ENCODE data around the gene FANCC.
"Not testable (repeated sequence)": the region's sequence is repeated elsewhere in the genome, so short reads cannot be mapped to it uniquely, and the experiment has no call there.

FANCC gene

DNA sequence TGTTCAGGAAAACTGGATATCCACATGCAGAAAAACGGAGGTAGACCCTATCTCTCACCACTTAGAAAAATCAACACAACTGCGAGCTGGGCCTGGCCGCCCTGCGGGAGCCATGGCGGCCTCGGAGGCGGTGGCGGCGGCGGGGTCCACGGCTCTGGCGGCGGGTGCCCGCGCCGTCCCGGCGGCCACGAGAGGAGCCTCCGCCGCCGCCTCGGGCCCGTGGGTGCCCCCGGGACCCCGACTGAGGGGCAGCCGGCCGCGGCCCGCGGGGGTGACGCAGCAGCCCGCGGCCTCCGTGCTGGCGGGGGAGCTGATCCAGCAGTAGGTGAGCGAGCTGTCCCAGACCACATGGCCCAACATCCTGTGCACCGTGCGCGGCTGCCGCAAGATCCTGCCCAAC, 25.3 kb downstream of the FANCC start:
- Histone ChIP-seq H2AFZ (ENCODE audit: low read depth, low read length) (no peak overlapping the region), H3K36me3 (ENCODE audit: insufficient read depth, low read length) (no peaks in the 10 kb centered on the region), H3K9me3 (ENCODE audit: low read length) (peaks cover 10% of the 10 kb centered on the region), H3K4me1 (ENCODE audit: insufficient read depth, low read length) (peaks cover 2% of the 10 kb centered on the region), H3K27me3 (ENCODE audit: insufficient read depth, low read length) (no peaks in the 10 kb centered on the region), H3K4me3 (ENCODE audit: low read length) (no peak overlapping the region)

DNA sequence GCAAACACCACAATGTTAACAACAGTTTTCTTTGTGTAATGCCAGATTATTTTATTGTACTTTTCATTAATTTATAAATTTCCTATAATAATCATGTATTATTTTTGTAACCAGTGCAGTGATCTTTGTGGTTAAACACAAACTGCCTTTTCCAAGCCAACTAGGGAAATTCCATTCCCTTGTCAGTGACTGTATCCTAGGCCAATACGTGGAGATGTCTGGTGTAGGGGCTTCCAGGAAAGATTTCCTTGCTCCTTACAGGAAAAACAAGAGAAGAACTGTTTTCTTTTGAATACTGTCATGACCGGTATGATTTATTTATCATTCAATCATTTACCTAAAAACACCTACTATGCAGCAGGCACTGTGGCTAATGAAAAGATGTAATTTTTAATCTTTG, 31.4 kb downstream of the FANCC start:
- H3K4me1 ChIP-seq (ENCODE audit: insufficient read depth, low read length), result no peaks in the 10 kb centered on the region
- H3K36me3 ChIP-seq (ENCODE audit: insufficient read depth, low read length), result no peaks in the 10 kb centered on the region
- no peak overlapping the region for H3K4me3 ChIP-seq (ENCODE audit: low read length)
- H3K27me3 ChIP-seq (ENCODE audit: insufficient read depth, low read length), result no peaks in the 10 kb centered on the region
- no peak overlapping the region for H2AFZ ChIP-seq (ENCODE audit: low read depth, low read length)
- H3K9me3 ChIP-seq (ENCODE audit: low read length), result peaks cover 5% of the 10 kb centered on the region

DNA sequence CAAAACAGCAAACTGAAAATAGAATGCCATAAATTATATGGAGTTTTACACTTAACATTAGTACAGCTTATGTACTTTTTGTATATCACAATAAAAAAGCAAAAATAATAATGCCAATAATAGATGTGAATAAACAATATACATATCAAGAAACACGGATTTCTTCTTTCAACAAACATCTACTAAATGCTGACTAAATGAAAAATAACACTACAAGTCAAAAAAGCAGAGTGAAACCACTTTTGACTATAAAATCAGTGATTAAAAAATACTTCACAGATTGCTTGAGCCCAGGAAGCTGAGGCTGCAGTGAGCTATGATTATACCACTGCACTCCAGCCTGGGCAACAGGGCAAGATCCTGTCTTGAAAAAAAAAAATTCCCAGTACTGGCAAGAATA, 32.2 kb downstream of the FANCC start:
- no peak overlapping the region for H3K4me3 ChIP-seq (ENCODE audit: low read length)
- H3K36me3 ChIP-seq (ENCODE audit: insufficient read depth, low read length), result no peaks in the 10 kb centered on the region
- no peak overlapping the region for H2AFZ ChIP-seq (ENCODE audit: low read depth, low read length)
- no peaks in the 10 kb centered on the region for H3K4me1 ChIP-seq (ENCODE audit: insufficient read depth, low read length)
- no peaks in the 10 kb centered on the region for H3K27me3 ChIP-seq (ENCODE audit: insufficient read depth, low read length)
- peaks cover 5% of the 10 kb centered on the region for H3K9me3 ChIP-seq (ENCODE audit: low read length)

DNA sequence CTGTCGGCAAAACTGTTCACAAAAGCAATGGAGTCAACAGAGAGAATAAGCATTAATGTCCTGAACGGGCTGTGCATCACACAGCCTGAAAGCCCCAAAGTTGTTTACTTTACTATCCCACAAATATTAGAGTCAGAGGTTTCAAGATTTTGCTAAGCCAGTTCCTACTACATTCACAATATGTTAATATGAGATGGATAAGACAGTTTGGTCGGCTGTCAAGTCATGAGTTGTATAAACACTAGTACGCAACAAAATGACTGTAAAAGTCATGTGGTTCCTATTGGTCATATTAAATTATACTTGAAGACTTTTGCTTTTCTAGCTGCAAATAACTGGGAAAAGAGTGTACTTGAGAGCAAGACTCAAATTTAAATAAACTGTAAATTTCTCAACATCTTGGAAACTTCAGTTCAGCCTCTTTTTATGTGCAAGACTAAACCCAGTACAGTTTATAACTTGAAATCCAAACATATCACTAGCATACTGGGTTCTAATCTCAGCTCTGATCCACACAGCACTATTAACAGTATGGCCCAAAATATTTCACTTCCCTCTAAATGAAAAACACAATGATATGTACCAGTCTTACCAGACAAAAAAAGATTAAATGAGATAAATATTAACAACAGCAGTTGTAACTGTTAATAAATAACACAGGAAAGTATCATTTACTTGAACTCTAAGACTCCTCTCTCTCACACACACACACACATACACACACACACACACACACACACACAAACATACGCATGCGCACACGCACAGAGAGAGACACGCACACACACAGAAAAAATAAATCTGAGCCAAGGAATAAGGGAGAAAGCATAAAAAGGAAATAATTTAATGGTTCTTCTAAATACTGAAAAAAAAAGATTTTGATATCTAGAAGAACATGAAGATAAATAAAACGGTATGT, 33.1 kb downstream of the FANCC start:
- Histone ChIP-seq H2AFZ (ENCODE audit: low read depth, low read length) (no peak overlapping the region), H3K4me1 (ENCODE audit: insufficient read depth, low read length) (no peaks in the 10 kb centered on the region), H3K27me3 (ENCODE audit: insufficient read depth, low read length) (no peaks in the 10 kb centered on the region), H3K9me3 (ENCODE audit: low read length) (peaks cover 2% of the 10 kb centered on the region), H3K36me3 (ENCODE audit: insufficient read depth, low read length) (no peaks in the 10 kb centered on the region), H3K4me3 (ENCODE audit: low read length) (no peak overlapping the region)

DNA sequence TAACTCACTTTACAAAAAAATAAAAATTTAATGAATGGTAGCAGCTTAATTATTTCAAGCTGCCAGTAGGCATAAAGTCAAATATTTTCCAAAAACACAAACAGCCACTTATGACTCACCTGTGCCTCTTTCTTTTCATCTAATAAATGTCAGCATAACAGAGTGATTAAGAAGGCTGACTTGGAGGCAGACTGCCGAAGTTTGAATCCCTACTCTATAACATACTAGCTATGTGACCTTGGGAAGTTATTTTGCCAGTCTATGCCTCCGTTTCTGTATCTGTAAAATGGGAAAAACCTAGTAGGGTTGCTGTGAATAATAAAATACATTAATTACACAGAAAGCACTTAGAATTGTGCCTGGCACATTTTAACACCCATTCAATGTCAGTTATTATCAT, 33.8 kb downstream of the FANCC start:
- H3K4me3 ChIP-seq (ENCODE audit: low read length), result no peak overlapping the region
- H2AFZ ChIP-seq (ENCODE audit: low read depth, low read length), result no peak overlapping the region
- H3K9me3 ChIP-seq (ENCODE audit: low read length), result peaks cover 2% of the 10 kb centered on the region
- H3K27me3 ChIP-seq (ENCODE audit: insufficient read depth, low read length), result no peaks in the 10 kb centered on the region
- H3K36me3 ChIP-seq (ENCODE audit: insufficient read depth, low read length), result no peaks in the 10 kb centered on the region
- H3K4me1 ChIP-seq (ENCODE audit: insufficient read depth, low read length), result no peaks in the 10 kb centered on the region

DNA sequence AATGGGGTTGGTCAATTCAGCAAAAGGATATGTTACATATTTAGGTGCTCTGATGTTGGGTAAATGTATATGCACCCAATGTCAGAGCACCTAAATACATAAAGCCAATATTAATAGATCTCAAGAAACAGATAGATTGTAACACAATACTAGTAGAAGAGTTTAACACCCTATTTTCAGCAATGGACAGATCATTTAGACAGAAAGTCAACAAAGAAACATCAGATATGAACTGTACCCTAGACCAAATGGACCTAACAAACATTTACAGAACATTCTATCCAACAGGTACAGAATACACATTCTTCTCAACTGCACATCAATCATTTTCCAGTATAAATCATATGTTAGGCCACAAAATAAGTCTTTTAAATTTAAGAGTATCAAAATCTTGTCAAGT, 35.2 kb downstream of the FANCC start:
- H3K36me3 ChIP-seq (ENCODE audit: insufficient read depth, low read length), result no peaks in the 10 kb centered on the region
- no peak overlapping the region for H2AFZ ChIP-seq (ENCODE audit: low read depth, low read length)
- H3K9me3 ChIP-seq (ENCODE audit: low read length), result peaks cover 2% of the 10 kb centered on the region
- H3K4me1 ChIP-seq (ENCODE audit: insufficient read depth, low read length), result no peaks in the 10 kb centered on the region
- H3K4me3 ChIP-seq (ENCODE audit: low read length), result no peak overlapping the region
- H3K27me3 ChIP-seq (ENCODE audit: insufficient read depth, low read length), result no peaks in the 10 kb centered on the region

DNA sequence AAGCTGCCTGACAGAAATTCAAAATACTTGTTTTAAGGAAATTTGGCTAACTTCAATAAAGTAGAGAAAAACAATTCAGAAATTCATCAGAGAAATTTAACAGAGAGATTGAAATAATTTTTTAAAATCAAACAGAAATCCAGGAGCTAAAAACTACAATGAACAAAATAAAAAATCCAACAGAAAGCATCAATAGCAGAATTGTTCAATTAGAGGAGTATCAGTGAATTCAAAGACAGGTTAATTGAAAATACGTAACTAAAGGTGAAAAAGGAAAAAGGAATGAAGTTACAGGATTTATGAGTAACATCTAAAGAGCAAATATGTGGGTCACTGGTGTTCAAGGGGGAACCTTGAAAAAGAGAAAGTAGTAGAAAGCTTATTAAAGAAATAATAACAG, 36.8 kb downstream of the FANCC start:
- H3K27me3 ChIP-seq (ENCODE audit: insufficient read depth, low read length), result no peaks in the 10 kb centered on the region
- H2AFZ ChIP-seq (ENCODE audit: low read depth, low read length), result no peak overlapping the region
- H3K9me3 ChIP-seq (ENCODE audit: low read length), result peaks cover 2% of the 10 kb centered on the region
- no peaks in the 10 kb centered on the region for H3K36me3 ChIP-seq (ENCODE audit: insufficient read depth, low read length)
- H3K4me3 ChIP-seq (ENCODE audit: low read length), result no peak overlapping the region
- H3K4me1 ChIP-seq (ENCODE audit: insufficient read depth, low read length), result no peaks in the 10 kb centered on the region

DNA sequence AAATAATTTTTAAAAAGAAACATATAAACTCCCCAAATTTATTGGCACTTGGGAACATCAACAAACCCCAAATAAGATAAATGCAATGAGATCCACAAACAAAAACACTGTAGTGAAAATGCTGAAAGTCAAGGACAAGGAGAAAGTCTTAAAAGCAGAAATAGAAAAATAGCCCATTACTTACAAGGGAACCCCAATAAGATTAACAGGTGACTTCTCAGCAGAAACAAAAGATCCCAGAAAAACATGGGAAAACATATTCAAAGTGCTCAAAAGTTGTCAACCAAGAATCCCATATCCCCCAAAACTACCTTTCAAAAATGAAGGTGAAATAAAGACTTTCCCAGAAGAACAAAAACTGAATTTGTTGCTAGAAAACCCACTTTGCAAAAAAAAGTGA, 40.0 kb downstream of the FANCC start:
- Histone ChIP-seq H3K27me3 (ENCODE audit: insufficient read depth, low read length) (no peaks in the 10 kb centered on the region), H3K4me3 (ENCODE audit: low read length) (no peak overlapping the region), H2AFZ (ENCODE audit: low read depth, low read length) (no peak overlapping the region), H3K4me1 (ENCODE audit: insufficient read depth, low read length) (no peaks in the 10 kb centered on the region), H3K36me3 (ENCODE audit: insufficient read depth, low read length) (no peaks in the 10 kb centered on the region), H3K9me3 (ENCODE audit: low read length) (no peaks in the 10 kb centered on the region)

DNA sequence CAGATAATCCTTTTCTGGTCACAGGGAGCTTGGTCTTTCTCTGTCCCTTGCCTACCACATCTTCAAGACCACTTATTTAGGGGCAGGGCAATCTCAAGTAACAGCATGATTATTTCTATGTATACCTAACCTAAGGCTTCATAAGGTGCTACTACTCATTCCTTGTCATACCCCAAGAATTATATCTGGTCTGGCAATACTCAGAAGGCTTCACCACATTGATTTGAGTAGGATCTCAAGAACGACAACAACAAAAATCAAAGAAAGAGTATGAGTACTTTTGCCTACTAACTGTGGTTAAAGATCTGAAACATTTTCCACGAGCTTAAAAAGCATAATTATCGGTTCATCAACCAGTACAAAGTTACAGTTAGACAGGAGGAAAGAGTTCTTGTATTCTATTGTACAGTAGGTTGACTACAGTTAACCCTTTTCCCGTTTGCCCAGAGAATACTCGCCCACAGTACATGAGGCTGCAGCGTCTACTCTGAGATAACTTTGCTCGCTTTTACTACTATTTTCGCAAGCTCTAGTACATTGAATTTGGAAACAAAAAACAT, 41.0 kb downstream of the FANCC start:
- no peaks in the 10 kb centered on the region for H3K36me3 ChIP-seq (ENCODE audit: insufficient read depth, low read length)
- H3K4me1 ChIP-seq (ENCODE audit: insufficient read depth, low read length), result no peaks in the 10 kb centered on the region
- H3K4me3 ChIP-seq (ENCODE audit: low read length), result no peak overlapping the region
- no peak overlapping the region for H2AFZ ChIP-seq (ENCODE audit: low read depth, low read length)
- no peaks in the 10 kb centered on the region for H3K27me3 ChIP-seq (ENCODE audit: insufficient read depth, low read length)
- H3K9me3 ChIP-seq (ENCODE audit: low read length), result no peaks in the 10 kb centered on the region

DNA sequence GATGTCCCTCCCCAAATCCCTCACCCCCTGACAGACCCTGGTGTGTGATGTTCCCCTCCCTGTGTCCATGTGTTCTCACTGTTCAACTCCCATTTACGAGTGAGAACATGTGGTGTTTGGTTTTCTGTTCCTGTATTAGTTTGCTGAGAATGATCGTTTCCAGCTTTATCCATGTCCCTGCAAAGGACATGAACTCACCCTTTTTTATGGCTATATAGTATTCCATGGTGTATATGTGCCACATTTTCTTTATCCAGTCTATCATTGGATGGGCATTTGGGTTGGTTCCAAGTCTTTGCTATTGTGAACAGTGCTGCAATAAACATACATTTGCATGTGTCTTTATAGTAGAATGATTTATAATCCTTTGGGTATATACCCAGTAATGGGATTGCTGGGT, 43.3 kb downstream of the FANCC start:
- H2AFZ ChIP-seq (ENCODE audit: low read depth, low read length); H3K27me3 ChIP-seq (ENCODE audit: insufficient read depth, low read length): not testable (repeated sequence)

DNA sequence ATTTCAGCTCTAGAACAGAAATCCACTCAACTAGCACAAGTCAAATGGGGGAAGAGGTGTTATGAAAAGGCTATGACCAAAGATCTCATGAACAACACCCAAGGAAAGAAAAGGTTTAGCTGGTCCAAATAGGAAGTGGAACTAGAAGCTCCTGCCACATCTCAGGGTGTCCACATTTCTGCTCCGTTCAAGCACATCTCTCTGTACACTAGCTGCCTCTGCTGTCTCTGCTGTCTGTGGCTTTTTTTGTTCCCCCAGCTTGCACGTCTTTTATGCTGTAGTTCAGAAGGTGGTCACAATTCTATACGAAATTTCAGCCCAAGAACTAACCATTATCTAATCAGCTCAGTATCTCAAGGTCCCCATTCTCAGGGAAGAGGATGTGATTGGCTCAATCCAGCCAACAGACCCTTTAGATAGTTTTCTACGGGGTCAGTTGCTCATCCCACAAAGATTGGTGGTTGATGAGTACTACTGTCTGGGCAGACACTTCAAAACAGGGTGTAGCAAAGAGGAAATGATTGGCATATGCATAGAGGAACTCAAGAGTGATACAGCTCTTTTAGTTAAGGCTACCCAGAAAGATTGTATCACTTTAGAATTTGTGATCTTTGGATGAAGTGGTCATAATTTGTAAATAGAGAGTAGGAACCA, 44.0 kb downstream of the FANCC start:
- no peak overlapping the region for H3K4me3 ChIP-seq (ENCODE audit: low read length)
- no peaks in the 10 kb centered on the region for H3K36me3 ChIP-seq (ENCODE audit: insufficient read depth, low read length)
- H3K27me3 ChIP-seq (ENCODE audit: insufficient read depth, low read length), result no peaks in the 10 kb centered on the region
- H3K4me1 ChIP-seq (ENCODE audit: insufficient read depth, low read length), result no peaks in the 10 kb centered on the region
- H2AFZ ChIP-seq (ENCODE audit: low read depth, low read length), result no peak overlapping the region
- no peaks in the 10 kb centered on the region for H3K9me3 ChIP-seq (ENCODE audit: low read length)

More for the DNA sequence above, 43.3 kb downstream of the FANCC start:
- not testable (repeated sequence) for H3K9me3 ChIP-seq (ENCODE audit: low read length); H3K4me1 ChIP-seq (ENCODE audit: insufficient read depth, low read length); H3K36me3 ChIP-seq (ENCODE audit: insufficient read depth, low read length); H3K4me3 ChIP-seq (ENCODE audit: low read length)

DNA sequence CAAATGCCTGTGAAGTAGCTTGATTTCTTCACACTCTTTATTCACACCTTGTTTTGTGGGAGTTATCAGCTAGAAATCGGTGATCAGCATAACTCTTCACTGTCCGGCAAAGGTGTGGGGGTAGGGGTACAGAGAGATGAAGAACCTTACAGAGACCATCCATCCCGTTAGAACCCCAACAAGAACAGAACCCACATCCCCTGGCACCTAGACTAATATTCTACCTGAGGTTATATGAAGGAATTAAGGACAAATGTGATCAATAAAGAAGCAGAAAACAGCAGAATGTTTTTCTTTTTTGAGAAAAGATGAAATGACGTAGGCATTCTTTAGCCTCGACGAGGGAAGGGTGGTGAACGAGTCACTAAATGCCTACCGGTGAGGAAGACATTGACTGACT, 44.7 kb downstream of the FANCC start:
- Histone ChIP-seq H2AFZ (ENCODE audit: low read depth, low read length) (no peak overlapping the region), H3K9me3 (ENCODE audit: low read length) (no peaks in the 10 kb centered on the region), H3K4me3 (ENCODE audit: low read length) (no peak overlapping the region)

DNA sequence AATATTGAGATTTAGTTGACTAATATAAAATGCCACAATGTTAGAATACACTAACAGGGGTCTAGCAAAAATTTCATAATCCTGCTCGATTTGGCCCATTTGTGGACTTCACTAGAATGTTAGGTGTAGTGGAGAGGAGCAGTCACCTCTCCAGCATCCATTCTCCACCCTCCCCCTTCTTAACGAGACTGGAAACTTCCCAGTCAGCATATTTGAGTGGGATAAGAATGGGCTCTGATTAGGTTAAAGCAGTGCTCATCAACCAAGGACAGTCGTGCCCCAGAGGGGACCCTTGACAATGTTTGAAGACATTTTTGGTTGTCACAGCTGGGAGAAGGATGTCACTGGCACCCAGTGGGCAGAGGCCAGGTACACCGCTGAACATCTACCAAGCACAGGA, 46.7 kb downstream of the FANCC start:
- peaks cover 3% of the 10 kb centered on the region for H3K4me1 ChIP-seq (ENCODE audit: insufficient read depth, low read length)
- no peak overlapping the region for H3K4me3 ChIP-seq (ENCODE audit: low read length)
- H3K36me3 ChIP-seq (ENCODE audit: insufficient read depth, low read length), result no peaks in the 10 kb centered on the region
- no peak overlapping the region for H2AFZ ChIP-seq (ENCODE audit: low read depth, low read length)
- H3K9me3 ChIP-seq (ENCODE audit: low read length), result no peaks in the 10 kb centered on the region
- no peaks in the 10 kb centered on the region for H3K27me3 ChIP-seq (ENCODE audit: insufficient read depth, low read length)

More for the DNA sequence above, 44.7 kb downstream of the FANCC start:
- no peaks in the 10 kb centered on the region for H3K4me1 ChIP-seq (ENCODE audit: insufficient read depth, low read length)
- no peaks in the 10 kb centered on the region for H3K36me3 ChIP-seq (ENCODE audit: insufficient read depth, low read length)
- no peaks in the 10 kb centered on the region for H3K27me3 ChIP-seq (ENCODE audit: insufficient read depth, low read length)
